Muscle layer of colon (tissue), 2 donors: ENCODE measurements around the gene KLK8.
"Not testable (repeated sequence)": the region's sequence is repeated elsewhere in the genome, so short reads cannot be mapped to it uniquely, and the experiment has no call there.

Experiments used
- H3K27ac ChIP-seq: one replicate; pipeline ENCODE4 v1.7.0; 2013; ENCODE audit warnings: low read depth, mild to moderate bottlenecking, low read length, moderate library complexity
- H3K27me3 ChIP-seq, 2 donors: one replicate each; pipeline ENCODE4 v1.7.0; 2013; ENCODE audit warnings: low read length in 2 of 2, mild to moderate bottlenecking in 2 of 2; ENCODE audit not compliant: insufficient read depth in 2 of 2, control insufficient read depth in 1 of 2
- H3K36me3 ChIP-seq: one replicate; pipeline ENCODE4 v1.7.0; 2013; ENCODE audit warnings: mild to moderate bottlenecking, low read length; ENCODE audit not compliant: insufficient read depth
- H3K4me1 ChIP-seq: one replicate; pipeline ENCODE4 v1.7.0; 2013; ENCODE audit warnings: mild to moderate bottlenecking, low read length; ENCODE audit not compliant: insufficient read depth
- H3K4me3 ChIP-seq, 2 donors: one replicate each; pipeline ENCODE4 v1.7.0; 2013; ENCODE audit warnings: low read length in 2 of 2, low read depth in 1 of 2, mild to moderate bottlenecking in 1 of 2, moderate library complexity in 1 of 2
- H3K9ac ChIP-seq: one replicate; pipeline ENCODE4 v1.7.0; 2013; ENCODE audit warnings: low read length
- H3K9me3 ChIP-seq: one replicate; pipeline ENCODE4 v1.7.0; 2013; ENCODE audit warnings: mild to moderate bottlenecking, low read length
- donor health status: abdominal sarcoma.
- donor health status: Adenocarcinoma of cecum.

The KLK8 gene

DNA sequence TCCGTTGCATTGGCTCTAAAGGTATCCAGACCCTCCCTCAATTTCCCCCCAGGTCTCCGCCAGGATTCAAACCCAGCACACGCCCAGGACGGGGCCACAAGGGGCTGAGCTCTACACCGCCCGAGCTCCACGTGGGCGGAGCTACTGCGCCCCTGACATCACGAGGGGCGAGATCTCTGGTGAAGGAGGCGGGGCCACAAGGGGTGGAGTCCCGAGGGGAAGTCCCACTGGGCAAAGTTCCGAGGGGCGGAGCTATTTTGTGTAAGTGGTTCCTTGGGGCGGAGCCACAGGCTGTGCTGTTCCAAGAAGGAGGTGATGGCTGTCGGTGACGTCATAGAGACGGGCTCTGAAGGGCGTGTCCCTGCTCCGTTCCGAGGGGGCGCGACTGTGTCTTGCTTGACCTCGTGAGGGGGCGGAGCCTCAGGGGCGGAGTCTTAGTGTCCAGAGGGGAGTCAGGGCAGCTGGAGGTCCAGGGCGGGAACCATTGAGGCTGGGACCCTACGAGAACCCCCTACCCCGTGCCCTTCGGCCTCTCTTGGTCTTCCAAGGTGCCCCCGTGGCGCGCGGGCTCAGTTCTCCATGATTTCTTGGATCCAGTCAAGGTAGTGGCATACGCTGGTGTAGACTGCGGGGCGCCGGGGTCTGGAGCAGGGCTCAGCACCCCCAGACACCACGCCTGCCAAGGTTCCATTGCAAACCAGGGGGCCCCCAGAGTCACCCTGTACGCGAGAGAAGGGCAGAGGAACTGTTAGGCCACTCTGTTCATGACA lies 1.3 kb upstream of the KLK8 start:
- H3K4me1 ChIP-seq, result no peaks in the 10 kb centered on the region
- H3K4me3 ChIP-seq, result no peak overlapping the region
- H3K27me3 ChIP-seq, result peaks cover 8 to 39% of the 10 kb centered on the region in 2 donors
- H3K27ac ChIP-seq, result no peak overlapping the region
- H3K36me3 ChIP-seq, result no peaks in the 10 kb centered on the region
- no peaks in the 10 kb centered on the region for H3K9me3 ChIP-seq
- H3K9ac ChIP-seq, result no peak overlapping the region

DNA sequence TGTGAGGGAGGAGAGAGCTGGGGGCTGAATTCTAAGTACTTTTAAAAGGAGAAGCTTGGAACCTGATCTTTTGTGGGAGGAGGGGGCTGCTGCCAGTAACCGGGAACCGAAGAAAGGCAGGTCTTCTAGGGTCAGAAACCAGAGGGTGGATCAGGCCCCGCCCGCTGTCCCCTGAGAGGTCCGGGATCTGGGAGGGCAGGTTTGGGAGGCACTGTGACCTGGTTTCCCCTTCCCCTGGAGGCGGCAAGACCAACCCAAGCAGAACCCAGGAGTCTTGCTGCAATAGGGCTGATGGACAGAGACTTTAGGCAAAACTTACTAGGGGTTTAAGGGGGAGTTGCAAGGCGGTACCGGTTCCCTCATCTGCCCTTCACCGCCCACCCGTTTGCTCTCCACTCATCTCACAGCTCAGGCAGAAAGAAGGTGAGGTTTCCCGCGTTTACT lies 707 bp upstream of the KLK8 start:
- Histone ChIP-seq H3K27ac (no peak overlapping the region), H3K9me3 (no peaks in the 10 kb centered on the region), H3K4me3 (no peak overlapping the region), H3K9ac (no peak overlapping the region), H3K36me3 (no peaks in the 10 kb centered on the region), H3K4me1 (no peaks in the 10 kb centered on the region), H3K27me3 (peaks cover 8 to 39% of the 10 kb centered on the region in 2 donors)

DNA sequence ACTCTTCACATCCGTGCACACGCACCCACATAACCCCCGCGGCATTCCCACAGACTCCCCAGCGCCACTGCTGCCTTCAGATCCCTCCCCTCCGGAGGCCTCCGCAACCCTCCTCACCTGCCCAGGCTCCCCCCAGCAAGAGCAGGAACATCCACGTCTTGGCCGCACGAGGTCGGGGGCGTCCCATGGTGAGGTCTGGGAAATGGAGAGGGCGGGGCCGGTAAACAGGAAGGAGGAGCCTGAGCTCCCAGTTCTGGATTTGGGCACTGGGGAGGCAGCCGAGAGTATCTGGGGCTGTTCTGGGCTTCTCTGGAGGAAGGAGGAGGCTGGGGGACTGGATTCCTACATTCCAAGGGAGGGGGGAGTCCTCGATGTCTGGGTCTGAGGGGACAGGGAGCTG lies 423 bp downstream of the KLK8 start:
- H3K27ac ChIP-seq, result no peak overlapping the region
- H3K27me3 ChIP-seq, result peaks cover 8 to 35% of the 10 kb centered on the region in 2 donors
- no peaks in the 10 kb centered on the region for H3K9me3 ChIP-seq
- no peak overlapping the region for H3K9ac ChIP-seq
- H3K4me3 ChIP-seq, result no peak overlapping the region
- H3K4me1 ChIP-seq, result no peaks in the 10 kb centered on the region
- no peaks in the 10 kb centered on the region for H3K36me3 ChIP-seq

DNA sequence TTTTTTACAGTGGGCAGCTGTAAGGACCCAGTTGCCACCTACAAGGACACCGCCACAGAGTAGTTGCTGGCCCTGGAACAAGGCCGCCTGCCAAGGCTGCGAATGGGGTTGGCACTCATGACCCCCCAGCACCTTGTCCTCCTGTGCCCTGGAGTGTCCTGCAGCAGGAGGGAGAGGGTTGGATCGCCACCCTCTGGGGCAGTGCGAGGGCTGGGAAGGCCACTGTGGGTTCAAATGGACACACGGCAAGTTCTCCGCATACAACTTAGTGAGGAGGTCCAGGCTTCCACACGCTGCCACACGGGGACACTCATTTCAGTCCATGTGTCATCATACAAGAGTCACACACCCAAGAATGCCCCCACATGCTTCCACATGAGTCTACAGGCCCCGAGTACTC lies 978 bp downstream of the KLK8 start:
- H3K9ac ChIP-seq, result no peak overlapping the region
- H3K9me3 ChIP-seq, result no peaks in the 10 kb centered on the region
- no peaks in the 10 kb centered on the region for H3K4me1 ChIP-seq
- H3K4me3 ChIP-seq, result no peak overlapping the region
- H3K27ac ChIP-seq, result no peak overlapping the region
- no peaks in the 10 kb centered on the region for H3K36me3 ChIP-seq
- peaks cover 8 to 35% of the 10 kb centered on the region in 2 donors for H3K27me3 ChIP-seq

DNA sequence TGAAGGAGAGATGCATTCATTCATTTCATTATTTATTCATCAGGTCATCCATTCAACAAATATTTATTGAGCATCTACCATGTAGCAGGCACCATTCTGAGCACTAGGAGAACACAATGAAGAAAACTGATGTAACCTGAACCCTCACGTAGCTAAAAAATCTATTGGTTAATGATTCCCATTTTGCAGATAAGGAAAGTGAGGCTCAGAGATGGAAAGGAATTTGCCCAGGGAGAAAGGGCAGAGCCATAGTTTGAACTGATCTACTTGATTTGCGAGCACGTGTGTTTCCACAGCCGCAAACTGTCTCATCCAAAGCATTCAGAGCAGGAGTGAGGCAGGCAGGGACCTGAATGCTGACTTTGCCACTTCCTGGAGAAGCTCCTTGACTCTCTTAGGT lies 2.7 kb downstream of the KLK8 start:
- Histone ChIP-seq H3K27me3 (peaks cover 8 to 35% of the 10 kb centered on the region in 2 donors), H3K36me3 (no peaks in the 10 kb centered on the region), H3K4me1 (no peaks in the 10 kb centered on the region), H3K9ac (no peak overlapping the region), H3K27ac (no peak overlapping the region), H3K4me3 (no peak overlapping the region), H3K9me3 (no peaks in the 10 kb centered on the region)

DNA sequence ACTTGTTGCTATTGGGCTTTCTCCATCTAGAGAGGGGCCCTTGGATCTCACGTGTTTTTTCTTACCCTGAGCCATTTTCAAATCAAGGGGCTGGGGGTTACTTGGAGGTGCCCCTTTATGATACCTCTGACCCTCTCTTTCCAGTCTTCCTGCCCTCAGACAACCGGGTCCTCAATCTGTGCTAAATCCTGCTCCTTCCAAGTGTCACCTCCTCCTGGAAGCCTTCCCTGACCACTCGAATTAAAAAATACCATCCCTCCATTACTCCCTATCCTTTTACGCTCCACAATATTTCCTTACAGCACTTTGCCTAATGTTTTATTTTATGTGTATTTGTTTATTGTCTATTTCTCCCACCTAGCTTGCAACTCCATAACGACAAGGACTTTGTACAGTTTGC lies 3.3 kb downstream of the KLK8 start:
- Histone ChIP-seq H3K36me3 (no peaks in the 10 kb centered on the region), H3K4me1 (no peaks in the 10 kb centered on the region), H3K9ac (no peak overlapping the region), H3K9me3 (no peaks in the 10 kb centered on the region), H3K27ac (no peak overlapping the region), H3K4me3 (no peak overlapping the region), H3K27me3 (peaks cover 8 to 31% of the 10 kb centered on the region in 2 donors)

DNA sequence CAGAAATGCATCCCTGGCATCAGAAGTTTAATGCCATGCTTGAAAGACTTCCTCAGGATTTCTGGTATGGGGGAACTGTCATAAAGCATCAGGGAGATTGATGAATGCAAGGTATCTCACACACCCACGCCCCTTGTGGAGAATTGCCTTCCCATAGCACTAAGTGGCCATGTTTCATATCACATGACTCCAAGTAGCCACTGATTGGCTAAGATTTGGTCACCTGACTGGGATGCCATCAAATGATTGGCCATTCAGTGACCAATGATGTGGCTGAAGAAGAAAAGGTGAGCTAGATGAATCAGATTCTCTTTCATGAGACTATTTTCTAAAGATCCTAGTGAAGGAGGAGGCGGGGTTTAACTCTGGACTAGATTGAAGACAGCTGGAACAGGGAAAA lies 7.3 kb downstream of the KLK8 start:
- H3K27me3 ChIP-seq, result no peaks in the 10 kb centered on the region
- no peaks in the 10 kb centered on the region for H3K9me3 ChIP-seq
- H3K4me1 ChIP-seq, result no peaks in the 10 kb centered on the region
- no peak overlapping the region for H3K27ac ChIP-seq
- H3K4me3 ChIP-seq, result no peak overlapping the region
- no peak overlapping the region for H3K9ac ChIP-seq
- no peaks in the 10 kb centered on the region for H3K36me3 ChIP-seq

DNA sequence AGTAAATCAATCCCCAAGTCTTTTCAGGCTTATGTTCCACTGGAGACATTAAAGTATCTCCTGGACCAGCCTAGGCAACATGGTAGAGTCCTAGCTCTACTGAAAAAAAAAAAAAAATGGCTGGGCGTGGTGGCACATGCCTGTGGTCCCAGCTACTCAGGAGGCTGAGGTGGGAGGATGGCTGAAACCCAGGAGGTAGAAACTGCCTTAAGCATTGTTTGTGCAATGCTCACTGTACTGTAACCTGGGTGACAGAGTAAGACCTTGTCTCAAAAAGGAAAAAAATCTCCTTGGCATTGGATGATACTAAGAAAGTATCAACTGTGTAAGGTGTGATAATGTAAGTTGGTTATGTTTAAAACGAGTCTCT lies 8.8 kb downstream of the KLK8 start:
- no peaks in the 10 kb centered on the region for H3K9me3 ChIP-seq
- no peaks in the 10 kb centered on the region for H3K27me3 ChIP-seq
- no peak overlapping the region for H3K9ac ChIP-seq
- no peaks in the 10 kb centered on the region for H3K4me1 ChIP-seq
- no peaks in the 10 kb centered on the region for H3K36me3 ChIP-seq
- H3K27ac ChIP-seq, result no peak overlapping the region
- no peak overlapping the region for H3K4me3 ChIP-seq

DNA sequence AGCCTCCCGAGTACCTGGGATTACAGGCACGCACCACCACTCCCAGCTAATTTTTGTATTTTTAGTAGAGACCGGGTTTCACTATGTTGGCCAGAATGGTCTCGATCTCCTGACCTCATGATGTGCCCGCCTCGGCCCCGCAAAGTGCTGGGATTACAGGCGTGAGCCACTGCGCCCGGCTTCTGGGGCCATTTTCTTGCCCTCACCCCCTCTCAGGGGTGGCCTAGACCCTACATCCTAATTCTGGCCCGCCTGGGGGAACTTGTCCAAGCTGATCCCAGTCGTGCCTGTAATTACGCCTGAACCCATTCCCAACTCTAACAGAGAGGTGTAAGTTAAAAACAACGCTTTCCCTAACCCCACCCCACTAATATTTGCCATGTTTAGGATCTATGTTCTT lies 17.0 kb downstream of the KLK8 start:
- not testable (repeated sequence) for H3K9ac ChIP-seq, H3K36me3 ChIP-seq, H3K4me3 ChIP-seq, H3K9me3 ChIP-seq, H3K4me1 ChIP-seq, H3K27ac ChIP-seq
- H3K27me3 ChIP-seq, result peaks cover 0 to 17% of the 10 kb centered on the region in 2 donors

DNA sequence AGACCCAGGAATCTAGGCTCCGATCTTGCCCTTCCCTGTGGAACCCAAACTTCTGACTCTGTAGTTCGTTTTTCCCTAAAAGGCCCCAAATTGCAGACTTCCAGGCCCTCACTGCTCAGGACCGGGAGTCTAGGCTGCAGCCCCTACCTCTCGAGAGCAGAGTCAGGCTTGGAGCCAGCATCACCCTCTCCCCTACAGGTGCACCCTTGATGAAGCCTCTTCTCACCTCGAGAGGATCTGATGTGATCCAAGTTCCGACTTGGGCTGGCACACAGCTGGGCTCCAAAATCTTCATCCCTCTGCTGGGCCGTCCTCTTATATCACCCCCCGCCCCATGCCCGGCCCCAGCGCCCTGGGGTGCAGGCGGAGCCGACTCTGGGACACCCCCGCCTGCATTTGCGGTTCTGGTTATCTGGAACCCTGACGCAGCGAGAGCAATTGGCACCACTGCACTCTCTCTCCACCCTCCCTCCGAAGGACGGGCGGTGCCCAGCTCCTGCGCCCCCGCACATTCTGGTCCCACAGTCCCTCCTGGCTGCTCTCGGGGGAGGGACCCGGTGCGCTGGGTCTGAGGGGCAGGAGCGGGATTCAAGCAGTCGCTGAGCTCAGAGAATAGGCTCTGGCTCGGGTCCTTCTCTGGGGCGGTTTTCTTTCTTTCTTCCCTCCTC lies 17.6 kb downstream of the KLK8 start, which contains the start of gene KLK7:
KLK7 (minus strand) TSS at position 293 of the 668 bp plus-strand sequence. CDS start 1,518 bp downstream, outside the sequence.
- Histone ChIP-seq H3K4me3 (no peak within 1 kb of the TSS), H3K27ac (no peak within 1 kb of the TSS), H3K27me3 (peaks cover 0 to 19% of the 10 kb centered on the region in 2 donors), H3K4me1 (no peaks in the 10 kb centered on the region), H3K9ac (no peak within 1 kb of the TSS), H3K36me3 (no peaks in the 10 kb centered on the region), H3K9me3 (no peaks in the 10 kb centered on the region)

DNA sequence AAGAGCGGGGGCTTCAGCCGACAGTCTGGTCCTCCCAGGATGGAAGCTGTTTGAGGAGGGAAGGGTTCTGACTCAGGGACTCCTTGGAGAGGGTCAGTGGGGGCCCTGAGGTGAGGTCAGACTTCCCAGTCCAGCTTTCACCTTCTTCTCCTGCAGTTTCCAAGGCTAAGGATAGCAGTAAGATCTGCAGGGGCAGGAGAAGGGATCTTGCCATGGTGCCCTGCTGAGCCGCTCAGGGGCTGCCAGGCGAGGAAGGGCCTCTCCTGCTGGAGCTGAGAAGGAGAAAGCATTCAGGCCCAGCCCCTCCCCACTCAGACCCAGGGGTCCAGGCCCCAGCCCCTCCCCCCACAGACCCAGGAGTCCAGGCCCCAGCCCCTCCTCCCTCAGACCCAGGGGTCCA lies 19.2 kb downstream of the KLK8 start:
- Histone ChIP-seq H3K36me3 (no peaks in the 10 kb centered on the region), H3K27ac (no peak overlapping the region), H3K9me3 (no peaks in the 10 kb centered on the region), H3K4me1 (no peaks in the 10 kb centered on the region), H3K9ac (no peak overlapping the region), H3K4me3 (no peak overlapping the region), H3K27me3 (peaks cover 0 to 19% of the 10 kb centered on the region in 2 donors)
